Measurements from ENCODE around the gene SYCP2.

GRCh38 chr20:59966428-59966827, 33.0 kb upstream of the SYCP2 start:
- no peak for TF ChIP-seq EZH2 (IDR thresholded peaks at IDR 0.05; ENCODE audit: low read length, unreplicated experiment)
- TF ChIP-seq CTCF (conservative IDR thresholded peaks at IDR 0.05; ENCODE audit: low read depth, low read length) = no peak
- no peak for TF ChIP-seq EZH2phosphoT487 (IDR thresholded peaks at IDR 0.05; ENCODE audit: borderline replicate concordance, low read length)

All from PC-3 (cell line).